Activated CD8-positive, alpha-beta memory T cell treated with anti-CD3 and anti-CD28 coated beads, Interleukin-2, amount 50 U/mL, for 4 hours (primary cell): ENCODE data around the gene CEP89.

Experiments used
- DNase-seq: peaks from one replicate; pipeline ENCODE4 v3.0.0-alpha.2; 2020

Gene CEP89

GRCh38 chr19:32831611-32832010 lies 140.1 kb downstream of the CEP89 start:
- no peak for DNase-seq

DNA sequence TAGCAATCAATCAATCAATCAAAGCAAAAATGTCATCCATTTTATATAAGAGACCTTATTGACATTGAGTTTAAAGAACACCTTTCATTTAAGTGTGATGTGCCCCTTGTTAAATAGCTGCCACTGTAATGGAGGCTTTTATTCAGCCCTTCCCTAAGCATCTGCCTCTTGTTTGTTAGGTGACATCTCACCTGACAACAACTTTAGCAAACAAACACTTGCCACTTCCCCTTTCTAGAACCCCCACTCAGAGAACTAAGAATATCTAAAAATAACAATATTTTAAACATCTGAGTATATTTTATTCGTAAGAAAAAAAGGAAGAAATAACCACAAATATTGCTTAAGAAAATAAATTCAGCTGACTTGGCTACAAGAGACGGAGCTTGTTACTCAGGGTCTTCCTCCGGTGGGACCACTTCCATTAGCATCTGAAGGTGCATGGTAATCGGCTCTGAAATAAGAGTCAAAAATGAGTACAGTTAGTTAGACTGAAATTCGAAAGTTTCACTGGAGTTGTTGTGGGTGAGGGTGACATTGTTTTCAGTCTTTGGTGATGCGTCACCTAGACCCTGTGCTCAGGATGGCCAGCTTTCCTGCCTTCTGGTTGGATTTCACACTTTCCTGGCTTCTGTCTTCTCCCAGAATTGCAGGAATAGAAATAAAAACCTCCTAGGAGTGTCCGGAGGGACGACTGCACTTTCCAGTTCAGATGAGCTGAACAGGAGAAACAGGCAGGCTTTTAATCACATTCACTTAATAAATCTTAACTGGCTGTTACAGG lies 141.3 kb downstream of the CEP89 start:
- DNase-seq = no peak

- DNase-seq = no peak
These were observed 142.3 kb downstream of the CEP89 start for GRCh38 chr19:32829345-32829896.

DNA sequence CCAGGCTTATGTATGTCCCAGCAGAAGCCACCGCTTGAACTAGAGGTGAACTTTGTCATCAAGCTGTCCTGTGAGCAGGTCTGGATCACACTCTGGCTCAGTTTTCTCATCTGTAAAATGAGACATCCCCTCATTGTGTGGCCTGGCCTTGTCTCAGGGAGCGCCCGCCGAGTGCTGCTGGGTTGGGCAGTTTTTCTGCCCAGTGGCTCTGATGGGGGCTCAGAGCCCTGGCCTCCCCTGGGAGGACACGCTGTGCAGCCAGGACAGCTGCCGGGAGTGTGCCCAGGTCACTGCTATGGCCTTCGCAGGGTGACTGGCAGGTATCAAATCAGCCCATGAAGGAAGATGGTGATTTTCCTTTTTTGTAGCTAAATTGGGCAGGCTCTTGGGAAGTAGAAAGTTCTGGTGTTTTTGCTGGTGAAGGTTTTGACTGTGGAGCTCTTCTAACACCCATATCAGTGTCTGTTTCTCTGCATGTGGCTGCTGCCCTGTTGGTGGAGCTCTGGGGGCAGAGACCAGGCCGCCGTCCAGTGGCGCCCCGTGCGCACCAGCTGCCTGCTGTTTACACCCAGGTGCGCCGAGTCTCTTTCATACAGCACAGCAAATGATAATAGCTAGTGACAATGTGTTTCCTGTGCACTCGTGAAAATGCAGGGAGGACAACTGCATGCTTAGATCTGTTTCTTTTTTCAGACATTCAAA lies 143.0 kb downstream of the CEP89 start:
- DNase-seq = no peak

DNA sequence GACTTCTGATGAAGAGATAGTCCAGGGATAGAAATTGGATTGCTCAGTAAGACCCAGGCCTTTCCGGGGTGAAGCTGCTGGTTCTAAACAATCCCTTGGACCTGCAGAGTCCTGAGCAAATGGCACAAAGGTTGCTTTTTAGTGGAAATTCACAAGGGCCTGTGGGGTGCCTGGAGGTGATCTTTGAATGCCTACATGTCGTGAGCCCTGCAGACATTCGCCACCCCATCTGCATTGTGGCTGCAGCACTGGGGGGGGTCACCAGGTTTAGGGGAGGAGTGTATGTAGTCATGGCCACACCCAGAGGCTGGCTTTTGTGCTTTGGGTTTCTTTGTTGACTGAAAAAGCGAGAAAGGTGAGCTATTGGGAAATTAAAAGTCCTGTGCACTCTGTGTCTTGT lies 143.6 kb downstream of the CEP89 start:
- no peak for DNase-seq
